ENCODE results near the gene RPL10. TPM values are rescaled to one million over a fixed set of nuclear protein-coding genes. Genes with fewer than 3 reads are reported as not detected.

The RPL10 gene
- total RNA-seq, 1 donor from 2014 or later: 9,585 TPM

DNA sequence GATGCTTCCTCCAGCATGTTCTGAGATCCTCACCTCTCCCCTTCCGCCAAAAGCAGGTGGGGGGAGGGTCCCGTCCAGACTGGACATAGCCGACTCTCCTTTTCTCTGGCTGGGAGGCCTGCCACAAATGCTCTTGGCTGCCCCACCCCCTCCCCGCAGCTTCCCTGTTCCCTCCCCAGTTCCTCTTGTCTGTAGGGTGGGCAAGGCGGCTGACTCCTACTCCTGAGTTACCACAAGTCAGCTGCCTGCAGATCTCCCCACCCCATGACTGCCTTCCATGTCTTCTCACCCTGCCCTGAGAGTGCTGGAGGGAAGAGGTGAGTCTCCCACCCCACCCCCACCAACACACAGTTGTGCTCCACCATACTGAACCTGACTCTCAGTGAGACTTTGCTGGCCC, 33.2 kb downstream of the RPL10 start:
- DNase-seq: no peak

DNA sequence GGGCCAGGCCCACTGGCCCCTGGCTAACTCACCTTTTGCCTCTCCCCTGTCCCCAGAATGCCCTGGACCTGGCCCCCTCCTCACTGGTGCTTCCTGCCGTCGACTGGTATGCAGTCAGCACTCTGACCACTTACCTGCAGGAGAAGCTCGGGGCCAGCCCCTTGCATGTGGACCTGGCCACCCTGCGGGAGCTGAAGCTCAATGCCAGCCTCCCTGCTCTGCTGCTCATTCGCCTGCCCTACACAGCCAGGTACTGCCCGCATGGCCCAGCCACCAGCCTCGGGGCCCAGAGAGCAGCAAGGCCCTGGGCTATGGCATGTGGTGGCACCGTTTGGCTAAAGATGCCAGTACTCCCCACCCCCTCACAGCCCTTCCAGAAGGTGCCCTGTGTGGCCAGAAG, 34.0 kb downstream of the RPL10 start:
- no peak for DNase-seq

DNA sequence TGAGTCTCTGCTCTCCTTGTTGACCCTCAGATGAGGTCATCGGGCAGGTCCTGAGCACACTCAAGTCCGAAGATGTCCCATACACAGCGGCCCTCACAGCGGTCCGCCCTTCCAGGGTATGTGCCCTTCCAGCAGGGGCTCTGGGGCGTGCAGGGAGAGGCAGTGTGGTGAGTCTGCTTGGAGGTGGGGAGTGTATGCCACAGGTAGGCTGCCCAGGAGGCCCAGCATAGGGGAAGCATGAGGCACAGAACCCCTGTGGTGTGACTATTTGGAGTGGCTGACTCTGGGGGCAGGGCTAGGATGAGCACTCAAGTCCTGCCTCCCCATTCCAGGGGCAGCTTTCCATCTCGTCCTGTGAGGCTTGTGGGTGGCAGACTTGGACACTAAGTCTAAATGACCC, 35.4 kb downstream of the RPL10 start:
- DNase-seq: no peak

DNA sequence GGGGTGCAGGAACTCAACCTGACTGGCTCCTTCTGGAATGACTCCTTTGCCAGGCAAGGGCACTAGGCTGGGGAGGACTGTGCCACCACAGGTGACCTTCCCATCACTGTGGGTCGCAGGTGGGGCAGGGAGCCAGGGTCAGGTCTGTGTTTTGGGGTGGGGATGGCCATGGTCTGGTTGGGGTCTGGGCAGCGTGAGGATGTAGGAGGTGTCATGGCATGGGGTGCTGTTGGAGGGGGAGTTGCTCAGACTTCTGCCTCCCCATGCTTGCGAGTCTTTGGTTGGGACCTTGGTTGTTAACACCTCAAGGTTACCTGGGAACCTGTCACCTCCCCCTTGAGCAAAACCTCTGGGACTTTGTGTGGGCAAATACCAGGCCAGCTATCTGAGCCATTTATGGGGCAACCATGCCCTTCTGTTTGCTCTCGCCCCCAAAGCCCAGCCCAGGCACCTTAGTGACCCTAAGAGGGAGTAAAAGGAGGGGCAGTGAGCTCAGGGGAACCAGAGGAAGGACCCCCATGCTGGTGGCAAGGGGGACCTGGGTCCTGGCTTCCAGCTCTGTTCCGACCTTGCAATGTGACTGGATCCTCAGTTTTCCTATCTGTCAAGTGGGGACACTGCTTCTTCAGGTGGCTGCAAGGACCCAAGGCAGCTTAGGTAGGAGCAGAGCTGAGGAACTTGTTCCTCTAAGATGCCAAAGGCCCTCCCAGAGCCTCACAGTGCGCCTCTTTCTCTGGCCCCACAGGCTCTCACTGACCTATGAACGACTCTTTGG, 36.4 kb downstream of the RPL10 start:
- no peak for DNase-seq

DNA sequence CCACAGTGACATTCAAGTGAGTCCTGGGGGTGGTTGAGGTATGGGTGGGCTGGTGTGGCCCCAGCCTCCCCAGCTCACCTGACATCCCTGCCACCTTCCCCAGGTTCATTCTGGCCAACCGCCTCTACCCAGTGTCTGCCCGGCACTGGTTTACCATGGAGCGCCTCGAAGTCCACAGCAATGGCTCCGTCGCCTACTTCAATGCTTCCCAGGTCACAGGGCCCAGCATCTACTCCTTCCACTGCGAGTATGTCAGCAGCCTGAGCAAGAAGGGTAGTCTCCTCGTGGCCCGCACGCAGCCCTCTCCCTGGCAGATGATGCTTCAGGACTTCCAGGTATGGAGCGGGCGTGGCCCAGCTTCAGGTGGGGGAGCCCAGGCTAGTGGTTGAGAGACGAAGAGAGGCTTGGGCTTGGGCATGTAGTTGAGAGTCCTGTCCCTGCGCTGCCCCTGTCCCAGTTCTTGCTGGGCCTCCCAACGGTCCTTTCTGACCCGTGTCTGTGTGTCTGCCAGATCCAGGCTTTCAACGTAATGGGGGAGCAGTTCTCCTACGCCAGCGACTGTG, 37.1 kb downstream of the RPL10 start:
- no peak for DNase-seq

DNA sequence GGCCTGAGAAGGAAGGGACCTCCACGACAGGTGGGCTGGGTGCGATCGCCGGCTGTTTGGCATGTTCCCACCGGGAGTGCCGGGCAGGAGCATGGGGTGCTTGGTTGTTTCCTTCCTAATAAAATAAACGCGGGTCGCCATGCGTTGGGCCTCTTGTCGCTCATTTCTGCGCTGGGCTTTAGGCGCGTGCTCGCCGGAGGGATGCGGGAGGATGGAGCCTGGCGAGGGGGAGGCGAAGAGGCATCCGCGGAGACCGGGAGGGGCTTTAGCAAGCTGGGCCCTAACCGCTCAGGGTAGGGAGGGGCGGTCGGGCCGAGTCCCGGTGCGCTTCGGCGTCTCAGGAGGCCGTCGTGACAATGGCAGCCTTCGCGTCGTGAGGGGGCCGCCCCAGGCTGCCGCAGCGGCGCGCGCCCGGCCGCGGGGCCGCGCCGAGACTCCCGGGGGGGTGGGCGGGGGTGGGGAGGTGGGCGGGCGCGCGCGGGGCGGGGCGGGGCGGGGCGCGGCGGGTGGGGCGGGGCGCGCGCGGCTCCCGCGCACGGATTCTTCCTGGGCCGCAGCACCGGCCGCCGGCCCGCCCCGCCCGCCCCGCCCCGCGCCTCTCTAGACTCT, 38.3 kb downstream of the RPL10 start:
- DNase-seq: peak; percentile 40

DNA sequence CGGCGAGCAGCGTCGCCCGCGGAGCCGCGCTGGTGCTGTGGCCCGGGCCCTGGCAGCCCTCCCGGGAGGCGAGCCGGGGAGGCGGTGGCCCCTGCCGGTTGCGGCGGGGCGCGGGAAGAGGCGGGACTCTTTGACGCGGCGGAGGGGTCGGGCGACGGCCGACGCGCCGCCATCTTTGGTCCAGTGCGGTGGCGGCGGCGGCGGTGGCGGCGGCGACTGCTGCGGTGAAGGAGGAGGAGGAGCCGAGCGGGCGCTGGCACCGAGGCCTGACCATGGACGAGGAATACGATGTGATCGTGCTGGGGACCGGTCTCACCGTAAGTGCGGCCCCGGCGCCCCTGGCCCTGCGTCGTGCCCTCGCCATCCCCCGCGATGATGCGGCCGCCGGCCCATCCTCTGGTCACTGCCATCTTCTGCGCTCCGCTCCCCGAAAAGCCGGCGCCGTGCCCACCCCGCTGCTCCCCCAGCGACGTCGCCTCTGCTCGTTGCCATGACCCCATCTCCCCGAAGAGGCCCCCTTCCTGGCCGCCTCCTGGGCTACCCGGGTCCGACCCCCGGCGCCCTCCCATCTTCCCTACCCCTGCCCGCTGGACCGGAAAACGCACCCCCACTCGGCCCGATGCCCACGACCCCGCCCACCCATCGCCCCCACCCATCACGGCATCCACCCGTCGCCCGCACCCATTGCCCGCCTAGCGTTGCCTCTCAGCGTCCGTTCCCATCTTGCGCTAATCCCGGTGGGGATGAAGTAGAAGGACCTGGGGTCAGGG, 39.0 kb downstream of the RPL10 start, which contains the start of gene GDI1:
GDI1 (plus strand) TSS at position 172 of the 770 bp plus-strand sequence; CDS start at position 273, 101 bp downstream.
- peak; percentile 46 for DNase-seq

DNA sequence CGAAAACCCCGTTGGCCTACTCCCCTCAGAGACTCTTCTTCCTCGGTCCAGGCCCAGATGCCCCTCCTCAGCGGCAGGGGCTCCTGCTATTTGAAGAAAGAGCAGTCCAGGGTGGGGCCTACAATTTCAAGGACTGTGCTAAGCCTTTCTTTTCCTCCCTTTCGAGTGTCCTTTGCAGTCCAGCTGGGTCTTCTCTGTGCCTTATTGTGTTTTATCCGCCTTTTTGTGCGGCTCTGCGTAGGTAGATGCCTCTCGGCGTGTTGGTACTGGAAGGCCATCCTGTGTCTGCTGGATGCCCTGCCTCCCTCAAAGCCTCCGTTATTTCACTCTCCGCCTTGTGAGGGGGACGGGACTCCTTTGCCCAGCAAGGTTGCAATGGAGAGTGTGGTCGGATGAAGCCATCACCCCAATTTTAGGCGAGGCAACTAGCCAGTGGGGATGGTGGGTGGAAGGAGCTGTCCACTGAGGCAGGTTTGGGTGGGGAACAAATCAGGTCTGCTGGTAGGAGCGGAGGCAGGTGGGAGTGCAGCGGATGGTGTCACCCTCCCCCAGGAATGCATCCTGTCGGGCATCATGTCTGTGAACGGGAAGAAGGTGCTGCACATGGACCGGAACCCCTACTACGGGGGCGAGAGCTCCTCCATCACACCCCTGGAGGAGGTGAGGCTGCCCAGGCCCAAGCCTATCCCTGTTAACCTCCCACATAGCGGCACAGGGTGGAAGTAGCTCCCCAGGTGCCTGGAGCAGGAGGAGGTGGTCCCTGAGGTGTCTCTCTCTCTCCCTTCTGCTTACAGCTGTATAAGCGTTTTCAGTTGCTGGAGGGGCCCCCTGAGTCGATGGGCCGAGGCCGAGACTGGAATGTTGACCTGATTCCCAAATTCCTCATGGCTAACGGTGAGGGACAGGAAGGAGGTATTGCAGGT, 40.1 kb downstream of the RPL10 start:
- DNase-seq: no peak

DNA sequence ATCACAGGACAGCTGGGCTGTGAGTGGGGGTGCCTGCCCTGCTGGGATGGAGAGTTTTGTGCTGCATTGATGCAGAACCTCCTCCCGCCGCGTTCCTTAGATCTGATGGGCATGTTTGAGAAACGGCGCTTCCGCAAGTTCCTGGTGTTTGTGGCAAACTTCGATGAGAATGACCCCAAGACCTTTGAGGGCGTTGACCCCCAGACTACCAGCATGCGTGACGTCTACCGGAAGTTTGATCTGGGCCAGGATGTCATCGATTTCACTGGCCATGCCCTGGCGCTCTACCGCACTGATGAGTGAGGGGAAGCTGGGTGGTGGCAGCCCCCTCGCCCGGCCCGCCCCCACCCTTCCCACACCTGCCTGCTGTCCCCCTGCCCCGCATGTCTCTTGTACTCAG, 41.7 kb downstream of the RPL10 start:
- no peak for DNase-seq

DNA sequence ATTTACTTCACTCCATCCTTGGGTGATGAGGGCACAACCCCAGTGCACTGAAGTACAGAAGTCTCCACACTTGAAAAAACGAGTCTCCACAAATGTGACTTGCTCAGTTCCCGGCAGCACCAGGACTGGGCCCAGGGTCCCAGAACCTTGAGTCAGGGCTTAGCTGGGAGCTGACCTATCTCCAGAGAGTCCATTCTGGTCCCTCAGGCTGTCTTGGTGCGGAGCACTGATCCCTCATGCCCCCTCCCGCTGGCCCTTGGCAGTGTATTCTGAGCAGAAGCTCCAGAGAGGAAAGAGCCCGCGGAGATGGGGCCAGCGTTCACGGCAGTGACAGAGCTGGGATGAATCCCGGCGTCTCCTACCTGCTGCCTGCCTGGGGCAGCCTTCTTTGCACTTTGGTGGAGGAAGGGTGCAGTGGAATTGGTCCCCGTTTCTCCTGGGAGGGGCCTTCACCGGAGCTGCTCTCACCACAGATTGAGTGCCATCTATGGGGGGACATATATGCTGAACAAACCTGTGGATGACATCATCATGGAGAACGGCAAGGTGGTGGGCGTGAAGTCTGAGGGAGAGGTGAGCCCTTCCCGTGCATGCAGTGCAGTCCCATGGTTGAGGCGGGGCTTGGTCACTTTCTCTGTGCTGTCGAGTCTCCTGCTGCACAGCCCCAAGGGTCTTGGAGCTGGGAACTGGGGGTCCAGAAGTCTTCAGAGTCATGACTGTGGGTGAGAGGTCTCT, 42.6 kb downstream of the RPL10 start:
- no peak for DNase-seq

DNA sequence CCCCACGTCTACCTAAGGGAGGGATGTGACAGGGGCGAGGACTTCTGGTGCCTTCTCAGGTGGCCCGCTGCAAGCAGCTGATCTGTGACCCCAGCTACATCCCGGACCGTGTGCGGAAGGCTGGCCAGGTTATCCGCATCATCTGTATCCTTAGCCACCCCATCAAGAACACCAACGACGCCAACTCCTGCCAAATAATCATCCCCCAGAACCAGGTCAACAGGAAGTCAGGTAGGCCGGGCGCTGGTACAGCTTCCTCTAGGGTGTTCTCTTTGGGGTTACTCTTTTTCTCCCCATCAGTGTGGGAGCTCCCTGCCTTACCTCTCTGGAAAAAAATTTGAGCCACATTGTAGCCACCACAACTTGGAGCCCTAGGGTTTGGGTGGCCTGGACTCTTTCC, 43.4 kb downstream of the RPL10 start:
- DNase-seq: no peak

DNA sequence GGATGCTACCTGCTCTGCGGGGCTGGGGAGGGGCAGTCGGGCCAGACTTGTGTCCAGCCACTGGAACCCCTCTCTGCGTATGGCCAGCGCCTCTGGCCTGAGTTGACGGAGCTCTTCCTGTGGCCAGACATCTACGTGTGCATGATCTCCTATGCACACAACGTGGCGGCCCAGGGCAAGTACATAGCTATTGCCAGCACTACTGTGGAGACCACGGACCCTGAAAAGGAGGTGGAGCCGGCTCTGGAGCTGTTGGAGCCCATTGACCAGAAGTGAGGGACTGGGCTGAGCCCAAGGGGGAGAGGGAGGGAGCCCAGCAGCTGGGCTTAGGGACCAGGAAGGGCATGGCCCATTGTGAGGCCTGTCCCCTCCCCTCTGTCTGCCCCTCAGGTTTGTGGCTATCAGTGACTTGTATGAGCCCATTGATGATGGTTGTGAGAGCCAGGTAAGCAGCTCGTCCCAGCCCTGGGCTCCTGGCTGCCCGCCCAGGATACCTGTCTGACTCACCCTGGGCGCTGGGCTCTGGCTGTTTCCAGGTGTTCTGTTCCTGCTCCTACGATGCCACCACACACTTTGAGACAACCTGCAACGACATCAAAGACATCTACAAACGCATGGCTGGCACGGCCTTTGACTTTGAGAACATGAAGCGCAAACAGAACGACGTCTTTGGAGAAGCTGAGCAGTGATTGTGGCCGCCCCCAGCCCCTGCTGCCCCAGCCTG, 44.0 kb downstream of the RPL10 start:
- DNase-seq: no peak

DNA sequence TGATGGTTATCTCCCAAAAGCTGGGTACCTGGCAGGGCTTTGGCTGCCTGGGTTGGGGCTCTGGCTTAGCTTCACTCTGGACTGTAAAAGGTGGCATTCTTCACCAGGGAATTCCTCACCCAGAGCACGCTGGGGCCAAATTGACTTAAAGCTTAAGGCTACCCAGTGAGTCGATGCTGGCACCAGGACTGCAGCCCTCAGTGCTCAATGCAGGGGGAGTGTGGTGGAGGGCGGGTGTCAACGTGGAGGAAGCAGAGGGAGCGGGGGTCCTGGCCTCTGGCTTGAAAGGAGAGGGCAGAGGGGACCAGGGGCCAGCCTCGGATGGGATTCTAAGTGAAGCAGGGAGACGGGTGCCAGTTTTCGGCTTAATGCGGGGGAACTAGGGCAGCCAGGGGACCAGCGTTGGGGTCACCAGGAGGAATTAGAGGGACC, 45.3 kb downstream of the RPL10 start:
- DNase-seq: no peak

DNA sequence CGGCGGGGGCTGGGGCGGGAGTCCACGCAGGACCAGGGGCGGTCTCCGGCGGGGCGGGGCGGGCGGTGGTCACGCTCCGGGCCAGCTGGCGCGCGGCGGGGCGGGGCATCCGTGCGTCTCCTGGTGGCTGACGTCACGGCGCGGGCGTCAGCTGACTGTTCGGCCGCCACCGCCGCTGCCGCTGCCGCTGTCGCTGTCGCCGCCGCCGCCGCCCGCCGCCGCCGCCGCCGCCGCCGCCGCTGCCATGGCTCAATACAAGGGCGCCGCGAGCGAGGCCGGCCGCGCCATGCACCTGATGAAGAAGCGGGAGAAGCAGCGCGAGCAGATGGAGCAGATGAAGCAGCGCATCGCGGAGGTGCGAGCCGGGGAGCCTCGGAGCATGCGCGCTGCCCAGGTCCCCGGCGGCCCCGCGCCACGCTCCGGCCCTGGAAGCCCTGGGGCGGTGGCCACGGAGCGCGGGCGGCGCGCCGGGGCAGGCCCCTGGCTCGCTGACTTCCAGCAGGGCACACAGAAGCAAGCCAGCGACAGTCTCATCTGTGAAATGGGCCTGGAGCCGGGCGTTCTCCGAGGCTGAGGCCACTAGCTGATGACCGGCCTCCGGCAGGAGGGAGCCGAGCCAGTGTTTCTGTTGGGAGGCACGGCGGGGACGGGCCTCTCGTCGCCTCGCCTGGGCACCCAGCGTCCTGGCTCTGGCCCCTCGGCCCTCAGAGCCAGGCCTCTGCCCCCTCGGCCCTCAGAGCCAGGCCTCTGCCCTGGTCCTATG, 46.0 kb downstream of the RPL10 start, which contains the start of gene FAM50A:
FAM50A (plus strand) TSS at position 150 of the 763 bp plus-strand sequence; CDS start at position 245, 95 bp downstream.
- DNase-seq: peak; percentile 86

DNA sequence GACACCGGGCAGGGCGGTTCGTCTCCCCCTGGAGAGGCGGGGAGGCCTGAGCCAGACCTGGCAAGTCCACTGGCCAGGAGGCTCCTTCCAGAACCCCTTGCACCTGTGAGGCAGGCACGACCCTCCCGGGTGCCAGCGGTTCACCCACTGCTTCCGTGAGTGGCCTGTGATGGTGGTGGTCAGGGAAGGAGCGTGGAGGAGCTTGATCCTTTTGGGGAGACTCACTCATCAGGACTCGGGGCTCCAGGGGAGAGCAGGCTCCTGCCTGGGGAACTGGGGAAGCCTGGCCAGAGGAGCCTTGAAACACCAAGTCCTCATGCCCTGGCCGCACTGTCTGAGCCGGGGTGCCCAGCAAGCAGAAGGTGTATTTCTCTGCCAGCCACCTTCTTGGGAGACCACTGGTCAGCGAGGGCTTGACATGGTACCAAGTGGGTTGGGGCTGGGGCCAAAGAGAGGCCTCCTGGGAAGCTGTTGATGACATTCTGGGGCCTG, 46.6 kb downstream of the RPL10 start:
- DNase-seq: no peak

DNA sequence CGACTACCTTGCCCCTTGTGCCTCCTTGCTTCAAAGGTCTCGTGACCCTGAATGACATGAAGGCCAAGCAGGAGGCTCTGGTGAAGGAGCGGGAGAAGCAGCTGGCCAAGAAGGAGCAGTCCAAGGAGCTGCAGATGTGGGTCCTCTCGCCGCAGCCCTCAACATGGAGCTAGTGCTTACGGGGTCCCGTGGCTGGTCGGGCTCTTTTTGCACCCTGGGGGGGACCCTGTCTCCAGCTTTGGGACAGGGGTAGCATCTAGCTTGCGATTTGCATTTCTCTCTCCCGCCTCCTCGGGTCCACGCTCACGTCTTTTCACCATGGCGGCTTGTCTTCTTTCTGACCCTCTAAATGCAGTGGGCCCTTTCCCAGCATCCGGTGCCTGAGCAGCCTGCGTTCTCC, 47.6 kb downstream of the RPL10 start:
- no peak for DNase-seq

DNA sequence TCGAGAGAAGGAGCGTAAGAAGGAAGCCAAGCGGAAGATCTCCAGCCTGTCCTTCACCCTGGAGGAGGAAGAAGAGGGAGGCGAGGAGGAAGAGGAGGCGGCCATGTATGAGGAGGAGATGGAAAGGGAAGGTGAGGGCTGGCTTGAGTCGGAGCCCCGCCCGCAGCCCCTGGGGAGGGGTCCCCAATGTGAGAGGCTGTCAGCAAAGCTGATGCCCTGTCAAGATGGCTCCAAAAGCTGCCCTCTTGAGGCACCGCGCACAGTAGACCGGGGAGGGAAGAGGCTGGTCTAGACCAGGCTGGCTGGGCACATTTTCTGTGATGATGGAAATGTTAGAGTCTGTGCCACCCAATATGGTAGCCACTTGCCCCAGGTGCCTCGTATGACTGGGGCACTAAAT, 48.3 kb downstream of the RPL10 start:
- DNase-seq: no peak

DNA sequence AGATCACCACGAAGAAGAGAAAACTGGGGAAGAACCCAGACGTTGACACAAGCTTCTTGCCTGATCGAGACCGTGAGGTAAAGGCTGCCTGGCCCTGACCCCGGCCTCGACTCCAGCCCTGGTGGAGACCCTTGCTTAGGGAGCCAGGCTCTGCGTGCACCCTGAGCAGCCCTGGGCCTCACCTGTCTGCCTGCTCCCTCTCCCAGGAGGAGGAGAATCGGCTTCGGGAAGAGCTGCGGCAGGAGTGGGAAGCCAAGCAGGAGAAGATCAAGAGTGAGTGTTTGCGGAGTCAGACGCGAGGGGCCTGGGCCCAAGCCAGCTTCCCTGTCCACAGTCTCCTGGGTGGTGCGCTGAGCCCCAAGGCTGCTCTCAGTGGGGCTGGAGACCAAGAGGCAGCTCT, 50.3 kb downstream of the RPL10 start:
- no peak for DNase-seq

DNA sequence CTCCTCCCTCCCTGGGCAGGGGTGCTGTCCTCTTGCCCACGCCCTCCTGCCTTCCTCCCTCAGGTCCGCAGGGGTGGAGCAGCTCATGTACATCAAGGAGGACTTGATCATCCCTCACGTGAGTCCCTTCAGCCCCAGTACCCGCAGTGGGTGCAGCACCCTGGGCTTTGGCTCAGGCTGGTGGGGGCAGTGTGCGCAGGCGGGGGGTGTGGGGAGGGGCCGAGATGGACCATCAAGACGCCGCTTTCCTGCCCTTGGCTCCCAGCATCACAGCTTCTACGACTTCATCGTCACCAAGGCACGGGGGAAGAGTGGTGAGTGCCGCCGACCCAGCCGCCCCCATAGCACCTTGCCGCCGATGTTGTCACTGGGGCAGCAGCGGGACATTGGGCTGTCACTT, 51.4 kb downstream of the RPL10 start:
- no peak for DNase-seq
